K562 (cell line): ENCODE results near the gene PCSK5. TPM values are rescaled to one million over a fixed set of nuclear protein-coding genes. Genes with fewer than 3 reads are reported as not detected.

Experiments
- ATAC-seq: fragments of 200-7000 bp; cut with Tn5 transposase; 3 replicates; pipeline ENCODE4 v1.9.1; 2020; ENCODE audit warnings: moderate library complexity
- BruUV-seq: library from RNA; stranded (reverse); fragments of 400-500 nt; replicated peaks from 2 replicates; lab custom pipeline; 2021; lab: Mats Ljungman, UMichigan
- CTCF ChIA-PET: fragments of 300-600 bp; formaldehyde crosslinking; extraction: SDS; loops from one replicate; lab custom pipeline; 2021; ENCODE audit warnings: low intra/inter-chr PET ratio; lab: Yijun Ruan, JAX
- POLR2A ChIA-PET: fragments of 300-600, 350-650 bp; sonication (Branson Sonifier 250); formaldehyde crosslinking; extraction: SDS; loops from one replicate; lab custom pipeline; 2021; ENCODE audit warnings: antibody characterized with exemption, inconsistent platforms; lab: Yijun Ruan, JAX
- DNase-seq, 4 experiments: peaks; one replicate each; pipeline versions ENCODE4 v3.0.0 to v3.0.0-alpha.2; 2011 to 2018; ENCODE audit warnings: low spot score in 3 of 4, mixed read lengths in 3 of 4; ENCODE audit errors: extremely low read depth in 1 of 4
- FAIRE-seq: peaks from 2 replicates; lab custom pipeline; 2011; peaks lifted over from hg19 to GRCh38; lab: Jason Lieb, UNC
- H2AFZ ChIP-seq: 2 replicates; pipeline ENCODE4 v1.6.0; 2011; ENCODE audit warnings: low read depth, low read length, control low read depth, inconsistent platforms
- H3K27ac ChIP-seq: fragments of 200-600 bp; 3 replicates; pipeline ENCODE4 v1.8.0; 2011; ENCODE audit warnings: low read depth, mild to moderate bottlenecking, control low read depth, inconsistent platforms, low read length, moderate library complexity, mixed read lengths; ENCODE audit errors: extremely low read depth
- H3K27me3 ChIP-seq, 2 experiments: fragments of 300-600 bp in 1 of 2; 2 replicates in 1 of 2; 3 replicates in 1 of 2; pipeline versions ENCODE4 v1.6.0 to v1.8.0; 2011; ENCODE audit warnings: inconsistent platforms in 2 of 2, low read length in 2 of 2, mild to moderate bottlenecking in 1 of 2, mixed read lengths in 1 of 2, moderate library complexity in 1 of 2; ENCODE audit not compliant: control insufficient read depth in 2 of 2, insufficient read depth in 2 of 2
- H3K36me3 ChIP-seq: fragments of 300-600 bp; 3 replicates; pipeline ENCODE4 v1.8.0; 2011; ENCODE audit warnings: mild to moderate bottlenecking, low read length, inconsistent platforms; ENCODE audit not compliant: control insufficient read depth, insufficient read depth
- H3K4me1 ChIP-seq, 2 experiments: fragments of 200-600 bp in 1 of 2; replicated peaks in 1 of 2; 2 replicates in 1 of 2; 3 replicates in 1 of 2; pipeline versions ENCODE4 v1.5.1 to v1.8.0; 2011; ENCODE audit warnings: inconsistent platforms in 2 of 2, low read length in 2 of 2, mild to moderate bottlenecking in 1 of 2, mixed read lengths in 1 of 2, moderate library complexity in 1 of 2; ENCODE audit not compliant: control insufficient read depth in 2 of 2, insufficient read depth in 2 of 2
- H3K4me2 ChIP-seq: 2 replicates; pipeline ENCODE4 v1.6.1; 2011; ENCODE audit warnings: low read length, control low read depth, inconsistent platforms, mixed read lengths; ENCODE audit not compliant: insufficient read depth
- H3K4me3 ChIP-seq: fragments of 200-600 bp; sonication (generic), shearing (Covaris generic); 2 replicates; pipeline ENCODE4 v1.5.1; 2016; ENCODE audit warnings: control low read depth, inconsistent platforms
- H3K79me2 ChIP-seq: fragments of 200-600 bp; 3 replicates; pipeline ENCODE4 v1.8.0; 2011; ENCODE audit warnings: low read length, inconsistent platforms; ENCODE audit not compliant: control insufficient read depth, insufficient read depth
- H3K9ac ChIP-seq, 2 experiments: 2 replicates each; pipeline versions ENCODE4 v1.6.0 to v1.6.1; 2011; ENCODE audit warnings: low read depth in 2 of 2, low read length in 2 of 2, control low read depth in 1 of 2, inconsistent platforms in 1 of 2, mild to moderate bottlenecking in 1 of 2, mixed read lengths in 1 of 2; ENCODE audit not compliant: insufficient read depth in 1 of 2
- H3K9me1 ChIP-seq: one replicate; pipeline ENCODE4 v1.6.0; 2011; ENCODE audit warnings: inconsistent platforms, mild to moderate bottlenecking, low read length, moderate library complexity; ENCODE audit not compliant: control insufficient read depth, insufficient read depth
- H3K9me3 ChIP-seq: replicated peaks from 2 replicates; pipeline ENCODE4 v1.5.1; 2011; ENCODE audit warnings: low read depth, low read length, inconsistent platforms; ENCODE audit not compliant: control insufficient read depth, insufficient read depth
- H4K20me1 ChIP-seq: replicated peaks from 2 replicates; pipeline ENCODE4 v1.6.1; 2011; ENCODE audit warnings: low read length, inconsistent platforms, mixed read lengths; ENCODE audit not compliant: control insufficient read depth, insufficient read depth
- NFYB ChIP-seq: IDR thresholded peaks from 2 replicates; pipeline ENCODE4 v1.6.1; 2011; ENCODE audit warnings: mild to moderate bottlenecking, moderate library complexity; ENCODE audit not compliant: insufficient read length; ENCODE audit errors: extremely low read depth
- SAFB2 ChIP-seq: fragments of 200-400 bp; formaldehyde crosslinking; IDR thresholded peaks from 2 replicates; pipeline ENCODE4 v1.6.1; 2018; ENCODE audit warnings: borderline replicate concordance, low read length, low read depth, moderate library complexity; ENCODE audit not compliant: severe bottlenecking
- SREBF1 ChIP-seq: fragments of 150-350 bp; IDR thresholded peaks from 2 replicates; pipeline ENCODE4 v1.6.1; 2014; ENCODE audit warnings: antibody characterized with exemption, low read depth, low read length, borderline replicate concordance
- ZFP1 ChIP-seq: fragments of 450-650 bp; formaldehyde crosslinking; IDR thresholded peaks from 2 replicates; pipeline ENCODE4 v1.4.0; 2020; ENCODE audit warnings: mild to moderate bottlenecking, mixed read lengths
- WGBS: fragments of 100-300 bp; shearing (Covaris generic); methylation state at CpG from one replicate; pipeline ENCODE4 v1.1.6; 2016; ENCODE audit warnings: low coverage, mixed read lengths; ENCODE audit not compliant: insufficient coverage; ENCODE audit errors: missing lambda C conversion rate; 5-methylcytosine and 5-hydroxymethylcytosine counted together
- in situ Hi-C: fragments of 300-500 bp; cut with MboI; formaldehyde crosslinking; loops from 4 replicates; pipeline ENCODE4 v1.15.0; 2018; ENCODE audit warnings: inconsistent platforms, mixed read lengths
- intact Hi-C: fragments of 100-400 bp; cut with micrococcal nuclease; formaldehyde crosslinking; loops from 2 replicates; pipeline ENCODE4 v1.14.2; 2022
- polyA plus RNA-seq, 8 experiments: library from polyadenylated mRNA; depleted of rRNA in 4 of 8; stranded (reverse) in 5 of 8; unstranded in 3 of 8; fragments of >200 nt; fragmentation: Nextera tagmentation in 2 of 8; fragmentation: Illumina TruSeq in 1 of 8; extraction: Ambion mirVana in 2 of 8; extraction: Trizol in 1 of 8; gene quantifications; 2 replicates each; pipeline versions ENCODE4 v1.2.1 to v1.2.3, GENCODE V29; 2011 to 2014; ENCODE audit warnings: inconsistent platforms in 1 of 8, missing spikeins in 1 of 8
- total RNA-seq, 7 experiments: library from RNA; depleted of rRNA in 6 of 7; stranded (reverse); fragments of >200 nt in 6 of 7; fragmentation: Illumina TruSeq in 2 of 7; extraction: Trizol in 2 of 7; gene quantifications; 2 replicates each; pipeline versions ENCODE4 v1.2.1 to v1.2.3, GENCODE V29; 2011 to 2021; ENCODE audit warnings: low replicate concordance in 1 of 7
- TF ChIP-seq, protein P1 (sequence below), 2 experiments: fragments of 450-650 bp; formaldehyde crosslinking in 1 of 2; IDR thresholded peaks; 2 replicates each; pipeline versions ENCODE4 v1.4.0 to v1.6.1; 2014 to 2020; ENCODE audit warnings: mild to moderate bottlenecking in 2 of 2, borderline replicate concordance in 1 of 2, low read depth in 1 of 2
- TF ChIP-seq, protein P2 (sequence below), 2 experiments: fragments of 450-650 bp in 1 of 2; sonication (generic) in 1 of 2; formaldehyde crosslinking in 1 of 2; IDR thresholded peaks in 1 of 2; conservative IDR thresholded peaks in 1 of 2; 2 replicates each; pipeline versions ENCODE4 v1.6.1 to v1.8.1; 2016 to 2023; ENCODE audit warnings: mild to moderate bottlenecking in 2 of 2, moderate library complexity in 2 of 2, inconsistent platforms in 1 of 2, missing genetic modification reagents in 1 of 2

The PCSK5 gene
- total and polyA plus RNA-seq, 9 of the 15 experiments (the other 6 are each of a cell fraction or from before 2014, with no cell fraction given) = not detected

DNA sequence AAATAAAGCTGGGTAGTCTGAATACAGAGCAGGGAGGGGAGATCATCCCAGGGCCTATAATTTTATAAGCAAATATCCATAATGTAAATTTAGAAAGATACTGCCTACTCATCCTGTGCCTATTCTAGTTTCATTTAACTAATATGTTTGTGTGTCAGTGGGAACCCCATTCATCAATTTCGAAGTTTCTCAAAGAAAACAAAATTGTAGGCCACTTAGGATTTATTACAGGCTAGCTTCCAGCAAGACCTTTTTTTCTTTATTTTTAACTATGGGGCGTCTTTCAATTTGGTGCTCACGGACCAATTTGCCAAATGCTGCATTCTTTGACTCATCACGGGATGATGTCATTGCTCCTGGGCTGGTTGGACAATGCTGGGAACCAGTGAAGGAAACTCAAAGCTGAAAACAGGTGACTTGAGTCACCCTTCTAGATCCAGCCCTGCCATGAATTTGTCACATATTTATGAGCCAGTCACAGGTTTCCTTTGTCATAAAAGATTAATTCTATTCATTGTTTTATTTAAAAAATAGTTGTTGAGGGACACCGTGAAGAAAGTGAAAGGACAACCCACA lies 13.4 kb downstream of the PCSK5 start:
- intact Hi-C loops = no loop called here
- no peak overlapping the region for H3K27ac ChIP-seq
- H3K9me3 ChIP-seq = no peaks in the 10 kb centered on the region
- TF ChIP-seq SREBF1 = no peak
- TF ChIP-seq, protein P1, sequence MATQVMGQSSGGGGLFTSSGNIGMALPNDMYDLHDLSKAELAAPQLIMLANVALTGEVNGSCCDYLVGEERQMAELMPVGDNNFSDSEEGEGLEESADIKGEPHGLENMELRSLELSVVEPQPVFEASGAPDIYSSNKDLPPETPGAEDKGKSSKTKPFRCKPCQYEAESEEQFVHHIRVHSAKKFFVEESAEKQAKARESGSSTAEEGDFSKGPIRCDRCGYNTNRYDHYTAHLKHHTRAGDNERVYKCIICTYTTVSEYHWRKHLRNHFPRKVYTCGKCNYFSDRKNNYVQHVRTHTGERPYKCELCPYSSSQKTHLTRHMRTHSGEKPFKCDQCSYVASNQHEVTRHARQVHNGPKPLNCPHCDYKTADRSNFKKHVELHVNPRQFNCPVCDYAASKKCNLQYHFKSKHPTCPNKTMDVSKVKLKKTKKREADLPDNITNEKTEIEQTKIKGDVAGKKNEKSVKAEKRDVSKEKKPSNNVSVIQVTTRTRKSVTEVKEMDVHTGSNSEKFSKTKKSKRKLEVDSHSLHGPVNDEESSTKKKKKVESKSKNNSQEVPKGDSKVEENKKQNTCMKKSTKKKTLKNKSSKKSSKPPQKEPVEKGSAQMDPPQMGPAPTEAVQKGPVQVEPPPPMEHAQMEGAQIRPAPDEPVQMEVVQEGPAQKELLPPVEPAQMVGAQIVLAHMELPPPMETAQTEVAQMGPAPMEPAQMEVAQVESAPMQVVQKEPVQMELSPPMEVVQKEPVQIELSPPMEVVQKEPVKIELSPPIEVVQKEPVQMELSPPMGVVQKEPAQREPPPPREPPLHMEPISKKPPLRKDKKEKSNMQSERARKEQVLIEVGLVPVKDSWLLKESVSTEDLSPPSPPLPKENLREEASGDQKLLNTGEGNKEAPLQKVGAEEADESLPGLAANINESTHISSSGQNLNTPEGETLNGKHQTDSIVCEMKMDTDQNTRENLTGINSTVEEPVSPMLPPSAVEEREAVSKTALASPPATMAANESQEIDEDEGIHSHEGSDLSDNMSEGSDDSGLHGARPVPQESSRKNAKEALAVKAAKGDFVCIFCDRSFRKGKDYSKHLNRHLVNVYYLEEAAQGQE (IDR thresholded peaks at IDR 0.05; ENCODE audit: borderline replicate concordance) = no peak
- TF ChIP-seq, protein P1 (CRISPR knock-in tag; IDR thresholded peaks at IDR 0.05; ENCODE audit: low read depth) = no peak
- TF ChIP-seq SAFB2 = no peak
- TF ChIP-seq NFYB = no peak
- TF ChIP-seq ZFP1 (CRISPR knock-in tag) = no peak
- TF ChIP-seq, protein P2, sequence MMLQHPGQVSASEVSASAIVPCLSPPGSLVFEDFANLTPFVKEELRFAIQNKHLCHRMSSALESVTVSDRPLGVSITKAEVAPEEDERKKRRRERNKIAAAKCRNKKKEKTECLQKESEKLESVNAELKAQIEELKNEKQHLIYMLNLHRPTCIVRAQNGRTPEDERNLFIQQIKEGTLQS (IDR thresholded peaks at IDR 0.05) = 0 out of 2 replicates have a peak, but pooled peaks have one; percentile 29
- TF ChIP-seq, protein P2 (CRISPR knock-in tag; conservative IDR thresholded peaks at IDR 0.05) = no peak
- no peak overlapping the region for H2AFZ ChIP-seq
- POLR2A ChIA-PET = interaction anchor here (0.8 kb wide), 1 partner anchor 491 kb away, joined by 3 read pairs; no protein-coding TSS in a partner anchor
- FAIRE-seq (no peak), DNase-seq (no peak), ATAC-seq (no peak)
- H3K9me1 ChIP-seq = no peaks in the 10 kb centered on the region
- no peak overlapping the region for H3K4me3 ChIP-seq
- in situ Hi-C loops = no loop called here
- H3K27me3 ChIP-seq = no peaks in the 10 kb centered on the region
- no peaks in the 10 kb centered on the region for H3K79me2 ChIP-seq
- no peaks in the 10 kb centered on the region for H4K20me1 ChIP-seq
- no peak overlapping the region for H3K4me2 ChIP-seq
- WGBS = 6% methylated on average over 5 of the region's 5 CpGs
- H3K9ac ChIP-seq = no peak overlapping the region
- no peaks in the 10 kb centered on the region for H3K4me1 ChIP-seq
- BruUV-seq = no TSS peak
- CTCF ChIA-PET = no interaction called here
- H3K36me3 ChIP-seq = no peaks in the 10 kb centered on the region
